Parathyroid adenoma (tissue), 2 donors: Measurements from ENCODE around the gene SERTAD3.

ENCODE experiments used
- H2AFZ ChIP-seq: fragments of 300-600 bp; sonication (generic); one replicate; pipeline ENCODE4 v1.7.0; 2017; ENCODE audit warnings: antibody characterized with exemption, mild to moderate bottlenecking
- H3K27ac ChIP-seq: fragments of 300-600 bp; sonication (generic); one replicate; pipeline ENCODE4 v1.7.0; 2017
- H3K27me3 ChIP-seq: fragments of 300-600 bp; sonication (generic); one replicate; pipeline ENCODE4 v1.7.0; 2017; ENCODE audit warnings: low read length; ENCODE audit not compliant: control insufficient read depth, insufficient read depth
- H3K36me3 ChIP-seq: fragments of 300-600 bp; sonication (generic); one replicate; pipeline ENCODE4 v1.7.0; 2017; ENCODE audit warnings: low read length; ENCODE audit not compliant: control insufficient read depth, insufficient read depth
- H3K4me1 ChIP-seq: fragments of 300-600 bp; sonication (generic); one replicate; pipeline ENCODE4 v1.7.0; 2017; ENCODE audit warnings: control low read depth
- H3K4me2 ChIP-seq: fragments of 300-600 bp; sonication (generic); one replicate; pipeline ENCODE4 v1.7.0; 2017; ENCODE audit warnings: low read length
- H3K4me3 ChIP-seq: fragments of 300-600 bp; sonication (generic); one replicate; pipeline ENCODE4 v1.7.0; 2017; ENCODE audit warnings: low read depth, low read length
- H3K79me2 ChIP-seq: fragments of 300-600 bp; sonication (generic); one replicate; pipeline ENCODE4 v1.7.0; 2017; ENCODE audit warnings: control low read depth
- H3K9ac ChIP-seq: fragments of 300-600 bp; sonication (generic); one replicate; pipeline ENCODE4 v1.7.0; 2017; ENCODE audit warnings: mild to moderate bottlenecking
- H3K9me3 ChIP-seq: fragments of 300-600 bp; sonication (generic); one replicate; pipeline ENCODE4 v1.7.0; 2017; ENCODE audit warnings: low read length; ENCODE audit not compliant: control insufficient read depth
- TF ChIP-seq, protein P1 (sequence below): fragments of 300-600 bp; sonication (generic); IDR thresholded peaks from one replicate; pipeline ENCODE4 v1.7.0; 2017; ENCODE audit warnings: antibody characterized with exemption, mild to moderate bottlenecking
- donor health status: primary hyperparathyroidism.

SERTAD3 gene

DNA sequence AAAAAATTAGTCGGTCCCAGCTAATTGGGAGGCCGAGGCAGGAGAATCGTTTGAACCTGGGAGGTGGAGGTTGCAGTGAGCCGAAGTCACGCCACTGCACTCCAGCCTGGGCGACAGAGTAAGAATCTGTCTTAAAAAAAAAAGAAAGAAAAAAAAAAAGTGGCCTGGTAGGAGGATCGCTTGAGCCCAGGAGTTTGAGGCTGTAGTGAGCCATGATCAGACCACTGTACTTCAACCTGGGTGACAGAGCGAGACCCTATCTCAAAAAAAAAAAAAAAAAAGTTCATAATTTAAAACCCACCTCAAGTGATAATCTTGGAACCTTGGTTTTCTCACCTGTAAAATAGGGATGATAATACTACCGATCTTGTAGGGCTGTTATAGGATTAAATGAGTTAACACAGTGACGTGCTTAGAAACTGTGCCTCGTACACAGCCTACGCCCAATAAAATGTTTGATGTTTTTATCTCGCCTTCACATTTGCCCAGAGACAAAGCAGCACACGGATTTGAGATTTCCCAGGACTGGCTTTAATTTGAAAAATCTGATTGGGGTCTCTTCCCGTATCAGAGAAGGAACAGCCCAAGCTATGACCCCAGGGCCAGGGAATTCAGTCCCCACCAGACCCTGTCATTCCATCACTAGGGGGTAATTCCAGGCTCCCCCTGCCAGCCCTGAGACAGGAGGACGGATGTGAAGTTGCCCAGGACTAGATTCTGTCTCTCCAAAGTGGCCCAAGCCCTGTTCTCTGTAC is 22.0 kb downstream of the SERTAD3 start:
- Histone ChIP-seq H3K27ac (peak overlapping the region; percentile 100), H3K4me1 (peaks cover 14% of the 10 kb centered on the region), H3K9ac (no peak overlapping the region), H3K36me3 (no peaks in the 10 kb centered on the region), H2AFZ (no peak overlapping the region), H3K4me2 (no peak overlapping the region), H3K4me3 (no peak overlapping the region), H3K79me2 (peaks cover 8% of the 10 kb centered on the region), H3K27me3 (no peaks in the 10 kb centered on the region), H3K9me3 (no peaks in the 10 kb centered on the region)
- TF ChIP-seq, protein P1, sequence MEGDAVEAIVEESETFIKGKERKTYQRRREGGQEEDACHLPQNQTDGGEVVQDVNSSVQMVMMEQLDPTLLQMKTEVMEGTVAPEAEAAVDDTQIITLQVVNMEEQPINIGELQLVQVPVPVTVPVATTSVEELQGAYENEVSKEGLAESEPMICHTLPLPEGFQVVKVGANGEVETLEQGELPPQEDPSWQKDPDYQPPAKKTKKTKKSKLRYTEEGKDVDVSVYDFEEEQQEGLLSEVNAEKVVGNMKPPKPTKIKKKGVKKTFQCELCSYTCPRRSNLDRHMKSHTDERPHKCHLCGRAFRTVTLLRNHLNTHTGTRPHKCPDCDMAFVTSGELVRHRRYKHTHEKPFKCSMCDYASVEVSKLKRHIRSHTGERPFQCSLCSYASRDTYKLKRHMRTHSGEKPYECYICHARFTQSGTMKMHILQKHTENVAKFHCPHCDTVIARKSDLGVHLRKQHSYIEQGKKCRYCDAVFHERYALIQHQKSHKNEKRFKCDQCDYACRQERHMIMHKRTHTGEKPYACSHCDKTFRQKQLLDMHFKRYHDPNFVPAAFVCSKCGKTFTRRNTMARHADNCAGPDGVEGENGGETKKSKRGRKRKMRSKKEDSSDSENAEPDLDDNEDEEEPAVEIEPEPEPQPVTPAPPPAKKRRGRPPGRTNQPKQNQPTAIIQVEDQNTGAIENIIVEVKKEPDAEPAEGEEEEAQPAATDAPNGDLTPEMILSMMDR = no peak

DNA sequence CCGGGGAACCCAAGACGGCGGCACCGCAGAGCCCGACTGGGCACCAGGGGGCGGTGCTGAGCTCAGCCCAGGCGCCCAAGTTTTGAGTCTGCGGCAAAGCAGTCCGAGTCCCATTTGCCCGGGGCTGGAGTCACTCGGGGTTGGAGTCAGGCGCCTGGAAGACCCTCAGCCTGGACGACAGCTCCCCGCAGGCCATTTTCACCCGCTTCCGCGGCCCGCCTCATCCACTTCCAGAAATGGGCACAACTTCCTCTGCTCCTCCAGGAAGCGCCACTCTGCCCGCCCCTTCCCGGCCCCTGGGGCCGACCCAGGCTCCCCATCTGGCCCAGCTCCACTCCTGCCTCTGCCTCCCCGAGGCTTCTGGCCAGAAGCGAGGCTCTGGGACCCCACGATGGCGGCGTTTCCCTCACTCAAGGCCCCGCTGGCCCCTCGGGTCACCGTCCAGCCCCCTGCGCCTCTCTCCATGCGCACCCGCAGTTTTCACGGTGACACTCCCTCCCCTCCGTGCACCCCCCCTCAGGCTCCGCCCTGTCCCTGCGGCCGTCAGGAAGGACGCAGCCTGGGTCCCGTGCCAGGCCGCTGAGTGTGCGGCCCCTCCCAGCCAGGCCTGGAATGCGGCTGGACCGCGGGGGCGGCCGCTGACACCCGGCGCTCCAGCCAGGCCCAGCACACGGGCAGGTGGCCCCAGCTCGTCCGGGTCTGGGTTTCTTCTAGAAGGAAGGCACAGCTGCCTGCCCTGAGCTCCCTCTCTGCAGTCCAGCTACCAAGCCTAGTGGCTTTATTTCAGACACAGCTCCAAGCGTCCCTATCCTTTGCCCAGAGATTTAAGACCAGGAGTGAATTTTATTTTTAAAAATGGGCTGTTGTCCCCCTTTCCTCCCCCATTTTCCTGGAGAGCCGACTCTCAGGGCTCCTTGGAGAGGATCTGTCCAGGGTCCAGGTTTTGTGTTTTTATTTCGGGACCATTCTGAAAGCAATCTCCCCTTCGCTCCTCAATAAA is 23.1 kb downstream of the SERTAD3 start:
- peak overlapping the region; percentile 82 for H3K4me3 ChIP-seq
- peak overlapping the region; percentile 84 for H3K9ac ChIP-seq
- H3K4me1 ChIP-seq = peaks cover 23% of the 10 kb centered on the region
- peak overlapping the region; percentile 98 for H2AFZ ChIP-seq
- H3K27ac ChIP-seq = peak overlapping the region; percentile 100
- H3K36me3 ChIP-seq = no peaks in the 10 kb centered on the region
- H3K27me3 ChIP-seq = no peaks in the 10 kb centered on the region
- H3K79me2 ChIP-seq = peaks cover 8% of the 10 kb centered on the region
- TF ChIP-seq, protein P1 = peak; percentile 92
- no peaks in the 10 kb centered on the region for H3K9me3 ChIP-seq
- H3K4me2 ChIP-seq = peak overlapping the region; percentile 99

DNA sequence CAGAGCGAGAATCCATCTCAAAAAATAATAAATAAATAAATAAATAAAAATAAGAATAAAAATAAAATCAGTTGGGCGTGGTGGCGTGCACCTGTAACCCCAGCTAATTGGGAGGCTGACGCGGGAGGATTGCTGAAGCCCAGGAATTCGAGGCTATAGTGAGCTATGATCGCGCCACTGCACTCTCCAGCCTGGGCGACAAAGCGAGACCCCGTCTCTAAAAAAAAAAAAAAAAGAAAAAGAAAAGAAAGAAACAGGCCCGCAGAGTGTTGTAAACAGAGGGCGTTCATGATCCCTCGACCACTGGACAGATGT is 23.7 kb downstream of the SERTAD3 start:
- H3K9ac ChIP-seq = no peak overlapping the region
- peak overlapping the region; percentile 98 for H2AFZ ChIP-seq
- H3K4me3 ChIP-seq = peak overlapping the region; percentile 82
- peaks cover 8% of the 10 kb centered on the region for H3K79me2 ChIP-seq
- H3K4me2 ChIP-seq = peak overlapping the region; percentile 99
- H3K36me3 ChIP-seq = no peaks in the 10 kb centered on the region
- H3K27ac ChIP-seq = peak overlapping the region; percentile 100
- TF ChIP-seq, protein P1 = no peak
- no peaks in the 10 kb centered on the region for H3K27me3 ChIP-seq
- H3K4me1 ChIP-seq = peaks cover 28% of the 10 kb centered on the region
- no peaks in the 10 kb centered on the region for H3K9me3 ChIP-seq

DNA sequence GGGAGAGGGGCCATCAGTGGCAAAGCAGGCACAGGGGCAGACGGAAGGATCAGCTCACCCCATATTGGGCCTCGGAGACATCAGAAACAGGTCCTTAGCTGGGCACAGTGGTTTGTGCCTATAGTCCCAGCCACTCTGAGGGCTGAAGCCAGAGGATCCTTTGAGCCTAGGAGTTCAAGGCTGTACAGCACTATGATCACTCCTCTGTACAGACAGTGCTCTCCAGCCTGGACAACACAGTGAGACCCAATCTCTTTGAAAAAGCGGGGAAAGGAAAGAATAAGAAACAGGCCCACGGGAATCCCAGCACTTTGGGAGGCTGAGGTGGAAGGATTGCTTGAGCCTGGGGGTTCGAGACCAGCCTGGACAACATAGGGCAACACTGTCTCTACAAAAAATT is 24.4 kb downstream of the SERTAD3 start:
- Histone ChIP-seq H3K27me3 (no peaks in the 10 kb centered on the region), H3K9me3 (no peaks in the 10 kb centered on the region), H2AFZ (no peak overlapping the region), H3K4me1 (peaks cover 34% of the 10 kb centered on the region), H3K79me2 (peaks cover 7% of the 10 kb centered on the region), H3K27ac (peak overlapping the region; percentile 0), H3K9ac (no peak overlapping the region), H3K4me3 (no peak overlapping the region), H3K36me3 (no peaks in the 10 kb centered on the region), H3K4me2 (no peak overlapping the region)
- TF ChIP-seq, protein P1 = no peak
